Thyroid gland (tissue), 4 donors: ENCODE measurements around the gene ECEL1. TPM values are rescaled to one million over a fixed set of nuclear protein-coding genes. Genes with fewer than 3 reads are reported as not detected.
"Not testable (repeated sequence)": the region's sequence is repeated elsewhere in the genome, so short reads cannot be mapped to it uniquely, and the experiment has no call there.

Source experiments
- DNase-seq, 2 donors: peaks; one replicate each; pipeline ENCODE4 v3.0.0-alpha.2; 2019
- H3K27ac ChIP-seq, 3 donors: fragments of 200-600 bp; sonication (generic); 1 replicate in 2 of 3; 2 replicates in 1 of 3; pipeline ENCODE4 v1.5.1; 2016 to 2019; ENCODE audit warnings: mild to moderate bottlenecking in 1 of 3, moderate library complexity in 1 of 3
- H3K27me3 ChIP-seq: fragments of 200-600 bp; sonication (generic); one replicate; pipeline ENCODE4 v1.5.1; 2019
- H3K36me3 ChIP-seq, 2 donors: fragments of 200-600 bp; sonication (generic); one replicate each; pipeline ENCODE4 v1.5.1; 2016 to 2019
- H3K4me1 ChIP-seq, 2 donors: fragments of 200-600 bp; sonication (generic); one replicate each; pipeline ENCODE4 v1.5.1; 2017 to 2019
- H3K4me3 ChIP-seq, 3 donors: fragments of 200-600 bp; sonication (generic); replicated peaks in 1 of 3; 1 replicate in 2 of 3; 2 replicates in 1 of 3; pipeline ENCODE4 v1.5.1; 2016; ENCODE audit warnings: mild to moderate bottlenecking in 1 of 3
- H3K9me3 ChIP-seq: fragments of 200-600 bp; sonication (generic); one replicate; pipeline ENCODE4 v1.5.1; 2017
- CTCF ChIP-seq, 6 experiments: fragments of 200-600 bp in 3 of 6; fragments of 450-650 bp in 3 of 6; sonication (generic) in 3 of 6; IDR thresholded peaks; one replicate each; pipeline ENCODE4 v1.5.1; 2016 to 2019; ENCODE audit warnings: antibody characterized with exemption in 6 of 6, mild to moderate bottlenecking in 2 of 6, inconsistent platforms in 1 of 6, moderate library complexity in 1 of 6
- POLR2A ChIP-seq, 2 donors: fragments of 450-650 bp; IDR thresholded peaks; one replicate each; pipeline ENCODE4 v1.6.1; 2017; ENCODE audit warnings: antibody characterized with exemption in 2 of 2, mild to moderate bottlenecking in 2 of 2, moderate library complexity in 1 of 2
- WGBS, 2 donors: methylation state at CpG; one replicate each; pipeline ENCODE4 v1.1.5; 2017; 5-methylcytosine and 5-hydroxymethylcytosine counted together
- intact Hi-C: fragments of 100-400 bp; cut with DNase I; formaldehyde crosslinking; loops from one replicate; pipeline ENCODE4 v1.15.1; 2023
- total RNA-seq, 4 donors: library from RNA; depleted of rRNA; stranded (reverse); fragments of >200 nt; gene quantifications; one replicate each; pipeline ENCODE4 v1.2.3, GENCODE V29; 2016

The ECEL1 gene
- total RNA-seq, 4 donors from 2014 or later, result 0.11 to 1.5 (median 1.2) TPM

GRCh38 chr2:232455426-232456255 is 32.0 kb downstream of the ECEL1 start, which contains the start of gene ALPI:
ALPI (plus strand) TSS chr2:232456153; CDS start chr2:232456200, 47 bp downstream.
- H3K4me1 ChIP-seq, result no peaks in the 10 kb centered on the region
- no peaks in the 10 kb centered on the region for H3K9me3 ChIP-seq
- no peak for DNase-seq
- H3K36me3 ChIP-seq, result no peaks in the 10 kb centered on the region
- no peak within 1 kb of the TSS for H3K4me3 ChIP-seq
- TF ChIP-seq CTCF (IDR thresholded peaks at IDR 0.05), result no peak
- no peak for TF ChIP-seq POLR2A (IDR thresholded peaks at IDR 0.05)
- H3K27ac ChIP-seq, result no peak within 1 kb of the TSS
- intact Hi-C loops, result no loop called here
- no peaks in the 10 kb centered on the region for H3K27me3 ChIP-seq
- WGBS, 2 donors, result 85 to 92% methylated on average over 10 to 13 of the region's 14 CpGs

GRCh38 chr2:232454630-232455029 is 33.0 kb downstream of the ECEL1 start:
- H3K4me3 ChIP-seq, result no peak overlapping the region
- intact Hi-C loops, result no loop called here
- H3K9me3 ChIP-seq, result no peaks in the 10 kb centered on the region
- DNase-seq, result no peak
- no peaks in the 10 kb centered on the region for H3K4me1 ChIP-seq
- TF ChIP-seq CTCF (IDR thresholded peaks at IDR 0.05) (no peak), POLR2A (IDR thresholded peaks at IDR 0.05) (no peak)
- no peaks in the 10 kb centered on the region for H3K36me3 ChIP-seq
- 84 to 88% methylated on average over 9 of the region's 9 CpGs for WGBS, 2 donors
- H3K27ac ChIP-seq, result no peak overlapping the region
- H3K27me3 ChIP-seq, result no peaks in the 10 kb centered on the region

DNA sequence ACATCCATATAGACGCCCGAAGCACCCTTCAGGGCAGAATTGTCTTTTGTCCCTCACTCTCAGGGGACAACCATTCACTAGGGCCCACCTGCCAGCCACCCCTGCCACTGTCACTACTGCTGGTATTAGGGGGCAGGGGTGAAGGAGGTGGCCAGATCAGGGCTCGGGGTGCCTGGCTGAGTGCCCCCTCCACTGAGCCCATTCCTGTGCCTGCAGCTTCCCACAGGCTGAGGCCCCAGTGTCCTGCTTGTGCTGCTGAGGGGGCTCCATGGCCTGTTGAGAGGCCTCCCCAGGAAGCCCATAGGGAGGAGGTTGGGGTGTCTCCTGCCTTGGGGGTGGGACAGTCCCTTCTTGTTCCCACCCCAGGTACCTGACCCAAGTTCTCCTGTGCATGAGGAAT is 36.0 kb downstream of the ECEL1 start:
- H3K27me3 ChIP-seq, H3K9me3 ChIP-seq, H3K4me3 ChIP-seq, intact Hi-C loops, DNase-seq, H3K4me1 ChIP-seq, H3K36me3 ChIP-seq, H3K27ac ChIP-seq: not testable (repeated sequence)
- 77 to 87% methylated on average over 2 to 3 of the region's 3 CpGs for WGBS, 2 donors

- DNase-seq, result no peak
- intact Hi-C loops, result loop anchor here (5.0 kb wide), 1 partner anchor 72 kb away; the partner anchor contains the start of gene PRSS56
- Histone ChIP-seq H3K27me3 (no peaks in the 10 kb centered on the region), H3K4me3 (no peak overlapping the region), H3K27ac (no peak overlapping the region), H3K36me3 (no peaks in the 10 kb centered on the region), H3K4me1 (no peaks in the 10 kb centered on the region), H3K9me3 (no peaks in the 10 kb centered on the region)
- TF ChIP-seq CTCF (IDR thresholded peaks at IDR 0.05) (no peak), POLR2A (IDR thresholded peaks at IDR 0.05) (no peak)
- WGBS, 2 donors, result 77 to 81% methylated on average over 12 of the region's 12 CpGs
Observed at GRCh38 chr2:232449964-232450363, 37.7 kb downstream of the ECEL1 start.

GRCh38 chr2:232448304-232448690 is 39.3 kb downstream of the ECEL1 start:
- Histone ChIP-seq H3K4me3 (no peak overlapping the region), H3K27ac (no peak overlapping the region), H3K27me3 (no peaks in the 10 kb centered on the region), H3K4me1 (no peaks in the 10 kb centered on the region), H3K36me3 (no peaks in the 10 kb centered on the region), H3K9me3 (no peaks in the 10 kb centered on the region)
- no peak for DNase-seq
- TF ChIP-seq POLR2A (IDR thresholded peaks at IDR 0.05) (no peak), CTCF (IDR thresholded peaks at IDR 0.05) (no peak)
- intact Hi-C loops, result loop anchor here (5.0 kb wide), 1 partner anchor 74 kb away; the partner anchor contains the start of gene PRSS56
- WGBS, 2 donors, result 73 to 86% methylated on average over 9 of the region's 10 CpGs
